Cardiac muscle cell (in vitro differentiated cells and primary cell): ENCODE results near the gene GALNT8. TPM values are rescaled to one million over a fixed set of nuclear protein-coding genes. Genes with fewer than 3 reads are reported as not detected.

ENCODE experiments used
- DNase-seq, 2 donors: peaks; one replicate each; pipeline versions ENCODE4 v3.0.0 to v3.0.0-alpha.2; 2010 to 2017; ENCODE audit warnings: low read depth in 1 of 2, low spot score in 1 of 2
- H3K27ac ChIP-seq: fragments of 200-600 bp; sonication (generic); 2 replicates; pipeline ENCODE4 v1.5.1; 2016
- H3K27me3 ChIP-seq: fragments of 200-600 bp; sonication (generic); 2 replicates; pipeline ENCODE4 v1.6.0; 2016; ENCODE audit warnings: control low read depth
- H3K36me3 ChIP-seq: fragments of 200-600 bp; sonication (generic); 2 replicates; pipeline ENCODE4 v1.5.1; 2016; ENCODE audit warnings: control low read depth
- H3K4me1 ChIP-seq: fragments of 200-600 bp; sonication (generic); 2 replicates; pipeline ENCODE4 v1.8.1; 2017; ENCODE audit warnings: low read depth, mild to moderate bottlenecking, mixed run types
- H3K4me3 ChIP-seq: fragments of 200-600 bp; sonication (generic); 2 replicates; pipeline ENCODE4 v1.5.1; 2016; ENCODE audit warnings: mild to moderate bottlenecking
- H3K9me3 ChIP-seq: fragments of 200-600 bp; sonication (generic); 2 replicates; pipeline ENCODE4 v1.5.1; 2017; ENCODE audit warnings: low read depth, mild to moderate bottlenecking, control low read depth
- polyA plus RNA-seq: library from polyadenylated mRNA; unstranded; fragments of >200 nt; fragmentation: Nextera tagmentation; extraction: Ambion mirVana; gene quantifications from 2 replicates; pipeline ENCODE4 v1.2.1, GENCODE V29; 2016
- total RNA-seq: library from RNA; depleted of rRNA; stranded (reverse); fragments of >200 nt; gene quantifications from 2 replicates; pipeline ENCODE4 v1.2.3, GENCODE V29; 2016
- TF ChIP-seq, protein P1 (sequence below): IDR thresholded peaks from 2 replicates; pipeline ENCODE4 v1.5.1; 2012; ENCODE audit warnings: low read depth, mild to moderate bottlenecking, low read length

Gene GALNT8
- total and polyA plus RNA-seq, 2 experiments from 2014 or later, result 2.7 to 4.2 TPM

DNA sequence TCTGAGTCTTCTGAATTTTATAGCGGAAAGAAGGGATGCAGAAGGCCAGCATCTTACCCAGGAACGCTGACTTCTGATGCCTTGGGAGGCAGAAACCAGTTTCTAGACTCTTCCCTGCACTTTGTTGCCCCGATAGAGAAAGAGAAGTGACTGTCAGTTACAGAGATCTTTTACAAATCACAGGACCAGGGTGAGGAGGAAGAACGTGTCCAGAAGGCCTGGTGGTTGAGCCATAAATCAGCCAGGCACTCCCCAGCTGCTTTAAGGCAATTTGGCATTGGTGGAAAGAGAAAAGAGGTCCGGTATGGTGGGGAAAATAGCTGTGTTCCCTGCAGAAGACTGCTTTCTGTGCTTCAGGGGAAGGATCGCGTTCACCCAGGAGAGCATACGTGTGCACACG lies 100.8 kb downstream of the GALNT8 start:
- no peak overlapping the region for H3K27ac ChIP-seq
- TF ChIP-seq, protein P1, sequence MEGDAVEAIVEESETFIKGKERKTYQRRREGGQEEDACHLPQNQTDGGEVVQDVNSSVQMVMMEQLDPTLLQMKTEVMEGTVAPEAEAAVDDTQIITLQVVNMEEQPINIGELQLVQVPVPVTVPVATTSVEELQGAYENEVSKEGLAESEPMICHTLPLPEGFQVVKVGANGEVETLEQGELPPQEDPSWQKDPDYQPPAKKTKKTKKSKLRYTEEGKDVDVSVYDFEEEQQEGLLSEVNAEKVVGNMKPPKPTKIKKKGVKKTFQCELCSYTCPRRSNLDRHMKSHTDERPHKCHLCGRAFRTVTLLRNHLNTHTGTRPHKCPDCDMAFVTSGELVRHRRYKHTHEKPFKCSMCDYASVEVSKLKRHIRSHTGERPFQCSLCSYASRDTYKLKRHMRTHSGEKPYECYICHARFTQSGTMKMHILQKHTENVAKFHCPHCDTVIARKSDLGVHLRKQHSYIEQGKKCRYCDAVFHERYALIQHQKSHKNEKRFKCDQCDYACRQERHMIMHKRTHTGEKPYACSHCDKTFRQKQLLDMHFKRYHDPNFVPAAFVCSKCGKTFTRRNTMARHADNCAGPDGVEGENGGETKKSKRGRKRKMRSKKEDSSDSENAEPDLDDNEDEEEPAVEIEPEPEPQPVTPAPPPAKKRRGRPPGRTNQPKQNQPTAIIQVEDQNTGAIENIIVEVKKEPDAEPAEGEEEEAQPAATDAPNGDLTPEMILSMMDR, result no peak
- no peaks in the 10 kb centered on the region for H3K9me3 ChIP-seq
- H3K27me3 ChIP-seq, result no peaks in the 10 kb centered on the region
- no peak overlapping the region for H3K4me3 ChIP-seq
- H3K36me3 ChIP-seq, result no peaks in the 10 kb centered on the region
- H3K4me1 ChIP-seq, result peaks cover 44% of the 10 kb centered on the region
- DNase-seq, result no peak

Other genes with a start within 250 kb of the GALNT8 start
- 7.5 and 17.1 TPM in 2 replicates for gene RAD51AP1, start 181.5 kb upstream of the GALNT8 start, total RNA-seq
- 9.9 and 27.0 TPM in 2 replicates for gene RAD51AP1, start 181.5 kb upstream of the GALNT8 start, polyA plus RNA-seq
- 65.1 and 108 TPM in 2 replicates for gene DYRK4, start 158.2 kb upstream of the GALNT8 start, total RNA-seq
- 86.9 and 90.4 TPM in 2 replicates for gene DYRK4, start 158.2 kb upstream of the GALNT8 start, polyA plus RNA-seq
- gene AKAP3, start 71.3 kb upstream of the GALNT8 start, total RNA-seq, result 13.2 and 20.8 TPM in 2 replicates
- 5.0 TPM in 2 replicates for gene AKAP3, start 71.3 kb upstream of the GALNT8 start, polyA plus RNA-seq
- gene NDUFA9, start 71.3 kb upstream of the GALNT8 start, total RNA-seq, result 46.7 and 71.3 TPM in 2 replicates
- gene NDUFA9, start 71.3 kb upstream of the GALNT8 start, polyA plus RNA-seq, result 148 and 219 TPM in 2 replicates
- 0.07 and 0.18 TPM in 2 replicates for gene KCNA1, start 189.5 kb downstream of the GALNT8 start, total RNA-seq
- not detected in 2 replicates for gene KCNA1, start 189.5 kb downstream of the GALNT8 start, polyA plus RNA-seq